Trophoblast cell (in vitro differentiated cells and primary cell): ENCODE results near the gene NPIPA3.
"Not testable (repeated sequence)": the region's sequence is repeated elsewhere in the genome, so short reads cannot be mapped to it uniquely, and the experiment has no call there.

Experiments
- DNase-seq, 2 donors: peaks; one replicate each; pipeline ENCODE4 v3.0.0-alpha.2; 2016
- H2AFZ ChIP-seq: 2 replicates; pipeline ENCODE4 v1.6.1; 2013; ENCODE audit warnings: low read length, moderate library complexity, mild to moderate bottlenecking; ENCODE audit not compliant: insufficient read depth, poor library complexity
- H2AK5ac ChIP-seq: 2 replicates; pipeline ENCODE4 v1.6.1; 2013; ENCODE audit warnings: mild to moderate bottlenecking, low read length
- H2BK120ac ChIP-seq: 2 replicates; pipeline ENCODE4 v1.6.1; 2013; ENCODE audit warnings: low read length, mild to moderate bottlenecking, moderate library complexity; ENCODE audit not compliant: insufficient read depth, poor library complexity
- H2BK12ac ChIP-seq: 2 replicates; pipeline ENCODE4 v1.6.1; 2013; ENCODE audit warnings: mild to moderate bottlenecking, low read length, moderate library complexity
- H2BK5ac ChIP-seq: 2 replicates; pipeline ENCODE4 v1.6.1; 2013; ENCODE audit warnings: low read length, low read depth, moderate library complexity, mild to moderate bottlenecking; ENCODE audit not compliant: poor library complexity
- H3K14ac ChIP-seq: 2 replicates; pipeline ENCODE4 v1.6.1; 2013; ENCODE audit warnings: mild to moderate bottlenecking, low read length
- H3K18ac ChIP-seq: 2 replicates; pipeline ENCODE4 v1.6.1; 2013; ENCODE audit warnings: mild to moderate bottlenecking, low read length
- H3K23ac ChIP-seq: 2 replicates; pipeline ENCODE4 v1.6.1; 2013; ENCODE audit warnings: low read length
- H3K27ac ChIP-seq: 2 replicates; pipeline ENCODE4 v1.5.1; 2013; ENCODE audit warnings: low read depth, mild to moderate bottlenecking, inconsistent platforms, low read length, moderate library complexity
- H3K27me3 ChIP-seq: 2 replicates; pipeline ENCODE4 v1.6.1; 2013; ENCODE audit warnings: inconsistent platforms, mild to moderate bottlenecking, low read length, moderate library complexity; ENCODE audit not compliant: insufficient read depth
- H3K36me3 ChIP-seq, 2 experiments: 1 replicate in 1 of 2; 2 replicates in 1 of 2; pipeline ENCODE4 v1.6.1; 2013; ENCODE audit warnings: low read length in 2 of 2, mild to moderate bottlenecking in 2 of 2, moderate library complexity in 1 of 2; ENCODE audit not compliant: insufficient read depth in 2 of 2, control insufficient read depth in 1 of 2
- H3K4ac ChIP-seq: 2 replicates; pipeline ENCODE4 v1.6.1; 2013; ENCODE audit warnings: low read depth, mild to moderate bottlenecking, low read length, moderate library complexity
- H3K4me1 ChIP-seq, 2 experiments: 1 replicate in 1 of 2; 2 replicates in 1 of 2; pipeline ENCODE4 v1.6.1; 2013; ENCODE audit warnings: low read length in 2 of 2, mild to moderate bottlenecking in 2 of 2, moderate library complexity in 1 of 2; ENCODE audit not compliant: insufficient read depth in 2 of 2, control insufficient read depth in 1 of 2
- H3K4me2 ChIP-seq: 2 replicates; pipeline ENCODE4 v1.6.1; 2013; ENCODE audit warnings: inconsistent platforms, mild to moderate bottlenecking, low read length, moderate library complexity
- H3K4me3 ChIP-seq: 2 replicates; pipeline ENCODE4 v1.5.1; 2013; ENCODE audit warnings: mild to moderate bottlenecking, low read depth, low read length, inconsistent platforms
- H3K79me1 ChIP-seq: one replicate; pipeline ENCODE4 v1.6.1; 2013; ENCODE audit warnings: low read length
- H3K79me2 ChIP-seq: 2 replicates; pipeline ENCODE4 v1.6.1; 2013; ENCODE audit warnings: low read length, mild to moderate bottlenecking; ENCODE audit not compliant: control insufficient read depth, insufficient read depth, poor library complexity
- H3K9ac ChIP-seq: 2 replicates; pipeline ENCODE4 v1.6.1; 2013; ENCODE audit warnings: mild to moderate bottlenecking, low read length
- H3K9me3 ChIP-seq: 2 replicates; pipeline ENCODE4 v1.6.1; 2013; ENCODE audit warnings: low read depth, mild to moderate bottlenecking, control low read depth, inconsistent platforms, low read length; ENCODE audit not compliant: insufficient read depth
- H4K12ac ChIP-seq: 2 replicates; pipeline ENCODE4 v1.6.1; 2013; ENCODE audit warnings: low read depth, mild to moderate bottlenecking, low read length, moderate library complexity
- H4K8ac ChIP-seq: 2 replicates; pipeline ENCODE4 v1.6.1; 2013; ENCODE audit warnings: low read depth, mild to moderate bottlenecking, low read length, moderate library complexity
- H4K91ac ChIP-seq: one replicate; pipeline ENCODE4 v1.6.1; 2013; ENCODE audit warnings: low read depth, mild to moderate bottlenecking, low read length, moderate library complexity
- WGBS: extraction: QIAGEN DNeasy Blood & Tissue Kit; methylation state at CpG from one replicate; pipeline ENCODE4 v1.1.7; 2013; ENCODE audit warnings: missing lambda C conversion rate; ENCODE audit not compliant: insufficient read length, insufficient coverage; ENCODE audit errors: extremely low coverage; 5-methylcytosine and 5-hydroxymethylcytosine counted together

The NPIPA3 gene

DNA sequence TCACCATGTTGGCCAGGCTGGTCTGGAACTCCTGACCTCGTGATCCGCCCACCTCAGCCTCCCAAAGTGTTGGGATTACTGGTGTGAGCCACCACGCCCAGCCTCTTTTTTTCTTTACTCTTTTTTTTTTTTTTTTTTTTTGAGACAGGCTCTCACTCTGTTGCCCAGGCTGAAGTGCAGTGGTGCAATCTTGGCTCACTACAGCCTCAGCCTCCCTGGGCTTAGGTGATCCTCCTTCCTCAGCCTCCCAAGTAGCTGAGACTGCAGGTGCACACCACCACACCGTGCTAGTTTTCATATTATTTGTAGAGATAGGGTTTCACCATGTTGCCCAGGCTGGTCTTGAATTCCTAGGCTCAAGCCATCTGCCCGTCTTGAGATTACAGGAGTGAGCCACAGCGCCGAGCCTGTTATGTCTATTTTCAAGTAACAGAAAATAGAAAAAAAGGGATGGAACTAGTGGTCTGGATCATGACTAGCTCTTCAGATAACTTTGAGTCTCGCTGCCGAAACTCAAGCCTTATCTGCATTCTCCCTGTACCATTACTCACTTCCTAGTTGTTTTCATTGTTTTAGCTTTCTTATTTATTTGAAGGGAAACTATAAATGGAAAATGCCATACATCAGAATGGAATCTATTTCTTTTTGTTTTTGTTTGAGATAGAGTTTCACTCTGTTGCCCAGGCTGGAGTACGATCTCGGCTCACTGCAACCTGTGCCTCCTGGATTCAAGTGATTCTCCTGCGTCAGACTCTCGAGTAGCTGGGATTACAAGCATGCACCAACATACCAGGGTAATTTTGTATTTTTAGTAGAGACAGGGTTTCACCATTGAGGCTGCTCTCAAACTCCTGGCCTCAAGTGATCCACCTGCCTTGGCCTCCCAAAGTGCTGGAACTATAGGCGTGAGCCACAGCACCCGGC is 17.1 kb upstream of the NPIPA3 start:
- not testable (repeated sequence) for H3K27me3 ChIP-seq, H2BK120ac ChIP-seq, H2BK5ac ChIP-seq, H3K27ac ChIP-seq, H4K12ac ChIP-seq, H3K36me3 ChIP-seq, H3K79me2 ChIP-seq, H3K4me3 ChIP-seq, H4K8ac ChIP-seq, H3K79me1 ChIP-seq, H3K4me2 ChIP-seq, H2BK12ac ChIP-seq, H3K18ac ChIP-seq, H3K9ac ChIP-seq, H3K4ac ChIP-seq, H3K4me1 ChIP-seq, H2AFZ ChIP-seq, H4K91ac ChIP-seq, H3K14ac ChIP-seq, H2AK5ac ChIP-seq, H3K9me3 ChIP-seq, H3K23ac ChIP-seq
- peak in 1 of 2 donors; percentile 14 for DNase-seq
- no CpG with 5 or more reads among the region's 15 CpGs for WGBS

DNA sequence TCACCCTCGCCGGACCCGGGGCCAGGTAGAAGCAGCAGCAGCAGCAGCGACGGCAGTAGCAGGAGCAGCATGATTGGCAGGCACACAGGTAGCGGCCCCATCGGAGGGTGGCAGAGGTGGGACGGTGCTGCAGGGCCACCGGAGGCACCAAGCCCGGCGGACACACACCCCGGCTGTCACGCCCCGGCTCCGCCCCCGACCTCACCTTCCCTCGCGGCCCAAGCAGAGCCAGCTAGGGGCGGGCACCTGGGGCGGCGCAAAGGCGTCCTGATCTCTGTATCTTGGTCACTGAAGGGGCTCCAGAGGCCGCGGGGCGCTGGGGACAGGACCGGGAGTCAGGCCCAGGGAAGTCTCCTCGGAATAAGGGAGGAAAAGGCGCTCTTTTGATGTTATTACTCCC is 9.1 kb upstream of the NPIPA3 start, which contains the start of gene PLA2G10:
PLA2G10 (minus strand) TSS at position 180 of the 400 bp plus-strand sequence; CDS start at position 101, 79 bp downstream.
- not testable (repeated sequence) for H3K4me2 ChIP-seq, H4K91ac ChIP-seq, H4K8ac ChIP-seq, H3K4me3 ChIP-seq, H4K12ac ChIP-seq, H2AFZ ChIP-seq, H3K79me1 ChIP-seq, H3K9me3 ChIP-seq, DNase-seq, H3K27me3 ChIP-seq, H3K36me3 ChIP-seq, H2BK120ac ChIP-seq, H2BK12ac ChIP-seq, H3K27ac ChIP-seq, H3K9ac ChIP-seq, H3K18ac ChIP-seq, H2BK5ac ChIP-seq, H2AK5ac ChIP-seq, H3K4me1 ChIP-seq, H3K23ac ChIP-seq, H3K4ac ChIP-seq, H3K14ac ChIP-seq, H3K79me2 ChIP-seq
- WGBS, result no CpG with 5 or more reads among the region's 28 CpGs

DNA sequence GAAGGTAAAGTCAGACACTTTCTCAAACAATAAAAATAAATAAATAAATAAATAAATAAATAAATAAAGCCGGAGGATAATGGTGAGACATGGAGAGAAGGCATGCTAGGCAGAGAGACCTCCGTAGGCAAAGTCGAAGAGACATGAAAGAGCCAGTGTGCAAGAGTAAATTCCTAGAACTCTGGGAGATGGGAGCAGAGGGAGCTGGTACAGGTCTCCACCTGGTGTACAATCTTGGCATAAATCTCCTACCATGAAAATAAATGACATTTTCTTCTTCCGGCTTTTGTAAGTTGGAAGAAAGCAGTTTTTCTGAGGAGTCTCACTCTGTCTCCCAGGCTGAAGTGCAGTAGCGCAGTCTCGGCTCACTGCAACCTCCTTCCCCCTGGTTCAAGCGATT is 1.4 kb upstream of the NPIPA3 start:
- not testable (repeated sequence) for H3K9ac ChIP-seq, H2AK5ac ChIP-seq, H2BK5ac ChIP-seq, H3K4me1 ChIP-seq, H4K91ac ChIP-seq, H3K36me3 ChIP-seq, H3K14ac ChIP-seq, H3K79me2 ChIP-seq, H3K4me2 ChIP-seq, H3K4ac ChIP-seq, H3K4me3 ChIP-seq, H2BK120ac ChIP-seq, H2AFZ ChIP-seq, H3K27ac ChIP-seq, H4K12ac ChIP-seq, DNase-seq, H3K27me3 ChIP-seq, H4K8ac ChIP-seq, H3K79me1 ChIP-seq, H3K9me3 ChIP-seq, H2BK12ac ChIP-seq, H3K23ac ChIP-seq, H3K18ac ChIP-seq
- no CpG with 5 or more reads among the region's 7 CpGs for WGBS

DNA sequence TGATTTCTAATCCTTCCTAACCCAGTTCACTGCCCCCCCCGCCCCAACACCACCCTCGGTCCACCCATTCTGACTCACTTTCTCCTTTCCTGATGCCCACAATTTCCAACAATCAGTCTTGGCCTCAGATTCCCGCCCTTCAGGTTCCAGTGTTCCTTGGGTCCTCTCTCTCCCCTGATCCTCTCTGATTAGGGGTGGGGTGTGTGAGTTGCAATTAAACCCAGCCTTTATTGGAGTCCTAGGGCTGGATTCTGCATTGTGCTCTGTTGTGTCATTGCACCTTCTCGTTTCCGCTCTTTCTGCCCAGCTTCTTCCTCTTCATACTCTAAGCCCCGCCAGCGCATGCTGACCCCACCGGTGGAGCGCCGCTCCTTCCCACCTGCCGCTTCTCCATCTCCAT is 539 bp upstream of the NPIPA3 start:
- not testable (repeated sequence) for H3K27me3 ChIP-seq

More for the DNA sequence above, 539 bp upstream of the NPIPA3 start:
- H3K4me1 ChIP-seq, H3K79me2 ChIP-seq, H4K8ac ChIP-seq, H3K9ac ChIP-seq, H3K79me1 ChIP-seq, H3K9me3 ChIP-seq, H3K36me3 ChIP-seq, H4K91ac ChIP-seq, H3K27ac ChIP-seq, H2AK5ac ChIP-seq, H3K23ac ChIP-seq, DNase-seq, H3K4ac ChIP-seq, H3K18ac ChIP-seq, H2BK12ac ChIP-seq, H2BK5ac ChIP-seq, H2BK120ac ChIP-seq, H2AFZ ChIP-seq, H3K4me2 ChIP-seq, H3K4me3 ChIP-seq, H3K14ac ChIP-seq, H4K12ac ChIP-seq: not testable (repeated sequence)
- WGBS, result no CpG with 5 or more reads among the region's 11 CpGs
